Bronchial epithelial cell (primary cell): ENCODE measurements around the gene DDX39B. TPM values are rescaled to one million over a fixed set of nuclear protein-coding genes. Genes with fewer than 3 reads are reported as not detected.
"Not testable (repeated sequence)": the region's sequence is repeated elsewhere in the genome, so short reads cannot be mapped to it uniquely, and the experiment has no call there.

Experiments used
- DNase-seq: peaks from one replicate; pipeline ENCODE4 v3.0.0-alpha.2; 2010; ENCODE audit warnings: low read depth
- FAIRE-seq: peaks from 2 replicates; lab custom pipeline; 2011; peaks lifted over from hg19 to GRCh38; lab: Jason Lieb, UNC
- H3K27me3 ChIP-seq: 2 replicates; pipeline ENCODE4 v1.5.1; 2011; ENCODE audit warnings: low read length; ENCODE audit not compliant: control insufficient read depth, insufficient read depth
- H3K36me3 ChIP-seq: 2 replicates; pipeline ENCODE4 v1.5.1; 2011; ENCODE audit warnings: low read length; ENCODE audit not compliant: control insufficient read depth, insufficient read depth
- H3K4me3 ChIP-seq: 2 replicates; pipeline ENCODE4 v1.5.1; 2011; ENCODE audit warnings: mild to moderate bottlenecking, low read depth, low read length, control low read depth
- total RNA-seq: library from RNA; depleted of rRNA; stranded (reverse); fragments of >200 nt; gene quantifications from 2 replicates; pipeline ENCODE4 v1.2.1, GENCODE V29; 2014
- TF ChIP-seq, protein P1 (sequence below): IDR thresholded peaks from 2 replicates; pipeline ENCODE4 v1.5.1; 2011; ENCODE audit warnings: mild to moderate bottlenecking, moderate library complexity, low read length, control low read depth, inconsistent platforms; ENCODE audit not compliant: insufficient read depth, severe bottlenecking

Gene DDX39B
- total RNA-seq, 1 donor from 2014 or later: 385 TPM

- TF ChIP-seq, protein P1, sequence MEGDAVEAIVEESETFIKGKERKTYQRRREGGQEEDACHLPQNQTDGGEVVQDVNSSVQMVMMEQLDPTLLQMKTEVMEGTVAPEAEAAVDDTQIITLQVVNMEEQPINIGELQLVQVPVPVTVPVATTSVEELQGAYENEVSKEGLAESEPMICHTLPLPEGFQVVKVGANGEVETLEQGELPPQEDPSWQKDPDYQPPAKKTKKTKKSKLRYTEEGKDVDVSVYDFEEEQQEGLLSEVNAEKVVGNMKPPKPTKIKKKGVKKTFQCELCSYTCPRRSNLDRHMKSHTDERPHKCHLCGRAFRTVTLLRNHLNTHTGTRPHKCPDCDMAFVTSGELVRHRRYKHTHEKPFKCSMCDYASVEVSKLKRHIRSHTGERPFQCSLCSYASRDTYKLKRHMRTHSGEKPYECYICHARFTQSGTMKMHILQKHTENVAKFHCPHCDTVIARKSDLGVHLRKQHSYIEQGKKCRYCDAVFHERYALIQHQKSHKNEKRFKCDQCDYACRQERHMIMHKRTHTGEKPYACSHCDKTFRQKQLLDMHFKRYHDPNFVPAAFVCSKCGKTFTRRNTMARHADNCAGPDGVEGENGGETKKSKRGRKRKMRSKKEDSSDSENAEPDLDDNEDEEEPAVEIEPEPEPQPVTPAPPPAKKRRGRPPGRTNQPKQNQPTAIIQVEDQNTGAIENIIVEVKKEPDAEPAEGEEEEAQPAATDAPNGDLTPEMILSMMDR: no peak
Observed at GRCh38 chr6:31489086-31489485, 52.7 kb downstream of the DDX39B start.

GRCh38 chr6:31487674-31488073 is 54.1 kb downstream of the DDX39B start:
- not testable (repeated sequence) for H3K27me3 ChIP-seq, FAIRE-seq, H3K36me3 ChIP-seq, H3K4me3 ChIP-seq
- peak; percentile 75 for DNase-seq

More at GRCh38 chr6:31489086-31489485, 52.7 kb downstream of the DDX39B start:
- Histone ChIP-seq H3K27me3 (no peaks in the 10 kb centered on the region), H3K36me3 (no peaks in the 10 kb centered on the region), H3K4me3 (no peak overlapping the region)
- FAIRE-seq (no peak), DNase-seq (no peak)

GRCh38 chr6:31486065-31486837 is 55.6 kb downstream of the DDX39B start:
- DNase-seq, H3K27me3 ChIP-seq, FAIRE-seq, H3K4me3 ChIP-seq, H3K36me3 ChIP-seq: not testable (repeated sequence)

DNA sequence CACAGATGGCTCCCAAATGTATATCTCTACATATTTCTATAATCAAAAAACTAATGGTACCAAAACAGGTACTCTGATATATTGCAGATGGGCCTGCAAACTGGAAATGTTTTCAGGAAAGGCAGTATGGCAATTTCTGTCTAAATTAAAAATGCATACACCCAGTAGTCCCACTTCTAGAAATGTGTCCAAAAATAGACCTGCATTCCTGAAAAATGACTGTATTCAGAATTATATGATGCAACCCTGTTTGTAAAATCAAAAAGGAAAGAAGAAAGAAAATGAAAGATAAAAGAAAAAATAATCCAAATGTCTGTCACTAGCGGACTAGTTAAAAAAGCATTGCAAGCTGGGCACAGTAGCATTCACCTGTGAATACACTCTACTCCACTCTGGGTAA is 56.7 kb downstream of the DDX39B start:
- Histone ChIP-seq H3K27me3 (no peaks in the 10 kb centered on the region), H3K36me3 (no peaks in the 10 kb centered on the region), H3K4me3 (no peak overlapping the region)
- FAIRE-seq (no peak), DNase-seq (no peak)
- TF ChIP-seq, protein P1: no peak

DNA sequence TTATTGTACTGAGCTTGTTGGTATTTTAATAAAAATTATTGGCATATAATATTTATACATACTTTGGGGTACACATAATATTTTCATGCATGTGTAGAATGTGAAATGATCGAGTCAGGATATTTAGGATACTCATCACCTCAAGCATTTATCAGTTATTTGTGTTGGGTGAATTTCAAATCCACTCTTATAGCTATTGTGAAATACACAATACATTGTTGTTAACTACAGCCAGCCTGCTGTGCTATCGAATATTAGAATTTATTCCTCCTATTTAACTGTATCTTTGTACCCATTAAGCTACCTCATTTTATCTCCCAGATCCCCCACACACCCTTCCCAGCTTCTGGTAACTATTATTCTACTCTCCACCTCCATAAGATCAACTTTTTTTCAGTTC is 58.4 kb downstream of the DDX39B start:
- H3K36me3 ChIP-seq: no peaks in the 10 kb centered on the region
- H3K4me3 ChIP-seq: no peak overlapping the region
- FAIRE-seq (no peak), DNase-seq (no peak)
- H3K27me3 ChIP-seq: no peaks in the 10 kb centered on the region
- TF ChIP-seq, protein P1: no peak

GRCh38 chr6:31480574-31480973 is 61.2 kb downstream of the DDX39B start:
- no peak overlapping the region for H3K4me3 ChIP-seq
- DNase-seq (no peak), FAIRE-seq (no peak)
- H3K36me3 ChIP-seq: no peaks in the 10 kb centered on the region
- H3K27me3 ChIP-seq: no peaks in the 10 kb centered on the region
- TF ChIP-seq, protein P1: no peak

Other genes starting within 250 kb of the DDX39B start
- 46.9 and 59.5 TPM in 2 replicates for gene HLA-B, start 184.8 kb downstream of the DDX39B start, total RNA-seq
- gene MICA, start 138.4 kb downstream of the DDX39B start, total RNA-seq: 47.6 and 51.6 TPM in 2 replicates
- gene MICB, start 43.9 kb downstream of the DDX39B start, total RNA-seq: 2.9 and 3.7 TPM in 2 replicates
- gene MCCD1, start 13.0 kb downstream of the DDX39B start, total RNA-seq: not detected in 2 replicates
- gene ATP6V1G2, start 4.6 kb upstream of the DDX39B start, total RNA-seq: 0.26 and 0.51 TPM in 2 replicates
- gene NFKBIL1, start 5.6 kb upstream of the DDX39B start, total RNA-seq: 38.9 and 40.0 TPM in 2 replicates
- not detected in 2 replicates for gene LTA, start 30.3 kb upstream of the DDX39B start, total RNA-seq
- not detected in 2 replicates for gene TNF, start 33.6 kb upstream of the DDX39B start, total RNA-seq
- gene LTB, start 40.4 kb upstream of the DDX39B start, total RNA-seq: not detected in 2 replicates
- gene LST1, start 44.3 kb upstream of the DDX39B start, total RNA-seq: not detected in 2 replicates
- not detected in 2 replicates for gene NCR3, start 51.0 kb upstream of the DDX39B start, total RNA-seq
- not detected in 2 replicates for gene AIF1, start 73.2 kb upstream of the DDX39B start, total RNA-seq
- 21.1 and 24.7 TPM in 2 replicates for gene PRRC2A, start 78.7 kb upstream of the DDX39B start, total RNA-seq
- gene BAG6, start 110.7 kb upstream of the DDX39B start, total RNA-seq: 71.1 and 84.1 TPM in 2 replicates
- 0.26 and 0.53 TPM in 2 replicates for gene APOM, start 113.9 kb upstream of the DDX39B start, total RNA-seq
- 28.4 and 30.5 TPM in 2 replicates for gene C6orf47, start 118.8 kb upstream of the DDX39B start, total RNA-seq
- gene GPANK1, start 123.0 kb upstream of the DDX39B start, total RNA-seq: 10.0 and 10.2 TPM in 2 replicates
- gene CSNK2B, start 124.1 kb upstream of the DDX39B start, total RNA-seq: 61.1 and 72.7 TPM in 2 replicates
- gene LY6G5B, start 128.0 kb upstream of the DDX39B start, total RNA-seq: 1.1 and 2.3 TPM in 2 replicates
- gene LY6G5C, start 139.1 kb upstream of the DDX39B start, total RNA-seq: 0.13 TPM in 1 of 2 replicates, not detected in the other
- 32.9 and 66.2 TPM in 2 replicates for gene ABHD16A, start 161.3 kb upstream of the DDX39B start, total RNA-seq
- not detected in 2 replicates for gene LY6G6F, start 164.9 kb upstream of the DDX39B start, total RNA-seq
- not detected in 2 replicates for gene LY6G6D, start 173.3 kb upstream of the DDX39B start, total RNA-seq
- gene LY6G6C, start 179.7 kb upstream of the DDX39B start, total RNA-seq: 0.38 TPM in 1 of 2 replicates, not detected in the other
- under 0.01 TPM in 1 of 2 replicates, not detected in the other for gene MPIG6B, start 181.4 kb upstream of the DDX39B start, total RNA-seq
- 14.5 and 19.5 TPM in 2 replicates for gene DDAH2, start 187.3 kb upstream of the DDX39B start, total RNA-seq
- gene CLIC1, start 194.5 kb upstream of the DDX39B start, total RNA-seq: 480 and 574 TPM in 2 replicates
- 3.4 and 4.0 TPM in 2 replicates for gene MSH5, start 198.0 kb upstream of the DDX39B start, total RNA-seq
- gene SAPCD1, start 220.7 kb upstream of the DDX39B start, total RNA-seq: 1.3 TPM in 2 replicates
- 0.26 and 1.4 TPM in 2 replicates for gene VWA7, start 235.3 kb upstream of the DDX39B start, total RNA-seq